Nephron (organoid): ENCODE measurements around the gene AGTRAP.
A peak's percentile ranks its signal among the peaks of the same experiment; 100 is the strongest.

Source experiments
- H3K27ac Mint-ChIP-seq, 3 experiments: 2 replicates each; pipeline ENCODE4 v1.8.0; 2020; ENCODE audit warnings: mixed read lengths in 3 of 3, mild to moderate bottlenecking in 2 of 3, moderate library complexity in 1 of 3
- H3K27me3 Mint-ChIP-seq: 2 replicates; pipeline ENCODE4 v1.8.0; 2021; ENCODE audit warnings: low read depth, mild to moderate bottlenecking, moderate library complexity, mixed read lengths
- H3K36me3 Mint-ChIP-seq: 2 replicates; pipeline ENCODE4 v1.8.0; 2020; ENCODE audit warnings: low read depth, mixed read lengths
- H3K4me1 Mint-ChIP-seq: 2 replicates; pipeline ENCODE4 v1.8.0; 2020; ENCODE audit warnings: mixed read lengths
- H3K4me3 Mint-ChIP-seq, 3 experiments: 2 replicates each; pipeline ENCODE4 v1.8.0; 2020; ENCODE audit warnings: mild to moderate bottlenecking in 3 of 3, mixed read lengths in 3 of 3, moderate library complexity in 2 of 3
- H3K9me3 Mint-ChIP-seq: 2 replicates; pipeline ENCODE4 v1.8.0; 2020; ENCODE audit warnings: mixed read lengths
- CTCF ChIP-seq, 3 experiments: fragments of 200-600 bp; sonication (generic); IDR thresholded peaks; one replicate each; pipeline ENCODE4 v1.5.0; 2021; ENCODE audit warnings: antibody characterized with exemption in 3 of 3; ENCODE audit not compliant: unreplicated experiment in 3 of 3

AGTRAP gene

GRCh38 chr1:11720033-11720376, 15.9 kb upstream of the AGTRAP start:
- Mint-ChIP-seq H3K9me3 (no peaks in the 10 kb centered on the region), H3K27ac (no peak overlapping the region)
- TF ChIP-seq CTCF (IDR thresholded peaks at IDR 0.05; ENCODE audit: unreplicated experiment in 3 of 3): no peak

GRCh38 chr1:11720525-11720924, 15.4 kb upstream of the AGTRAP start:
- TF ChIP-seq CTCF (IDR thresholded peaks at IDR 0.05; ENCODE audit: unreplicated experiment in 3 of 3): no peak
- peaks cover 26% of the 10 kb centered on the region for H3K27me3 Mint-ChIP-seq
- no peak overlapping the region for H3K4me3 Mint-ChIP-seq
- H3K4me1 Mint-ChIP-seq: no peaks in the 10 kb centered on the region
- no peaks in the 10 kb centered on the region for H3K36me3 Mint-ChIP-seq
- H3K9me3 Mint-ChIP-seq: no peaks in the 10 kb centered on the region
- H3K27ac Mint-ChIP-seq: no peak overlapping the region

More at GRCh38 chr1:11720033-11720376, 15.9 kb upstream of the AGTRAP start:
- H3K4me3 Mint-ChIP-seq: peak overlapping the region in 1 of 3 experiments; percentile 55
- H3K27me3 Mint-ChIP-seq: peaks cover 29% of the 10 kb centered on the region
- H3K36me3 Mint-ChIP-seq: no peaks in the 10 kb centered on the region
- H3K4me1 Mint-ChIP-seq: no peaks in the 10 kb centered on the region

GRCh38 chr1:11721311-11721710, 14.6 kb upstream of the AGTRAP start:
- H3K27ac Mint-ChIP-seq: no peak overlapping the region
- no peak for TF ChIP-seq CTCF (IDR thresholded peaks at IDR 0.05; ENCODE audit: unreplicated experiment in 3 of 3)

GRCh38 chr1:11722538-11722937, 13.4 kb upstream of the AGTRAP start:
- peaks cover 20% of the 10 kb centered on the region for H3K27me3 Mint-ChIP-seq
- no peak for TF ChIP-seq CTCF (IDR thresholded peaks at IDR 0.05; ENCODE audit: unreplicated experiment in 3 of 3)
- H3K27ac Mint-ChIP-seq: no peak overlapping the region
- H3K4me1 Mint-ChIP-seq: no peaks in the 10 kb centered on the region
- H3K4me3 Mint-ChIP-seq: no peak overlapping the region
- no peaks in the 10 kb centered on the region for H3K36me3 Mint-ChIP-seq
- no peaks in the 10 kb centered on the region for H3K9me3 Mint-ChIP-seq

More at GRCh38 chr1:11721311-11721710, 14.6 kb upstream of the AGTRAP start:
- Mint-ChIP-seq H3K9me3 (no peaks in the 10 kb centered on the region), H3K4me1 (no peaks in the 10 kb centered on the region), H3K4me3 (no peak overlapping the region), H3K27me3 (peaks cover 26% of the 10 kb centered on the region), H3K36me3 (no peaks in the 10 kb centered on the region)

- Mint-ChIP-seq H3K4me1 (peaks cover 13% of the 10 kb centered on the region), H3K27ac (no peak overlapping the region), H3K27me3 (peaks cover 6% of the 10 kb centered on the region), H3K36me3 (no peaks in the 10 kb centered on the region), H3K4me3 (no peak overlapping the region), H3K9me3 (no peaks in the 10 kb centered on the region)
- TF ChIP-seq CTCF (IDR thresholded peaks at IDR 0.05; ENCODE audit: unreplicated experiment in 3 of 3): no peak
Observed at GRCh38 chr1:11725616-11726015, 10.3 kb upstream of the AGTRAP start.

- TF ChIP-seq CTCF (IDR thresholded peaks at IDR 0.05; ENCODE audit: unreplicated experiment in 3 of 3): no peak
- Mint-ChIP-seq H3K4me3 (no peak overlapping the region), H3K4me1 (peaks cover 24% of the 10 kb centered on the region), H3K36me3 (no peaks in the 10 kb centered on the region), H3K27ac (no peak overlapping the region), H3K27me3 (peaks cover 6% of the 10 kb centered on the region), H3K9me3 (no peaks in the 10 kb centered on the region)
Observed at GRCh38 chr1:11727119-11727518, 8.8 kb upstream of the AGTRAP start.
